ENCODE data around the gene WDSUB1. TPM values are rescaled to one million over a fixed set of nuclear protein-coding genes. Genes with fewer than 3 reads are reported as not detected.

Gene WDSUB1
- total RNA-seq, 1 experiment from 2014 or later, result not detected

DNA sequence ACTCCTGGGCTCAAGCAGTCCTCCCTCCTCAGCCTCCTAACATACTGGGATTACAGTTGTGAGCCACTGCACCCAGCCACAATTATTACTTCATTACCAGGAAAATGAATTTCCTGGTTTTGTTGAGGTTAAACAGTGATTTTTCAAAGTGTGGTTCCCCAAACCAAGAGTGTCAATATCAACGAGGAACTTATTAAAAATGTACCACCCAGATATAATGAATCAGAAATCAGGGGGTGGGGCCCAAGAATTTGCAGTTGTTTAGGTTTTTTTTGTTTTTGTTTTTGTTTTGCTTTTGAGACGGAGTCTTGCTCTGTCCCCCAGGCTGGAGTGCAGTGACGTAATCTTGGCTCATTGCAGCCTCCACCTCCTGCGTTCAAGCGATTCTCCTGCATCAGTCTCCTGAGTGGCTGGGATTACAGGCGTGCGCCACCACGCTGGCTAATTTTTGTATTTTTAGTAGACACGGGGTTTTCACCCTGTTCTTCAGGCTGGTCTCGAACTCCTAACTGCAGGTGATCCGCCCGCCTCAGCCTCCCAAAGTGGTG is 94.1 kb downstream of the WDSUB1 start:
- no peak overlapping the region for H3K4me2 ChIP-seq (ENCODE audit: low read depth, low read length, poor library complexity, severe bottlenecking)
- no peaks in the 10 kb centered on the region for H3K36me3 ChIP-seq (ENCODE audit: insufficient read depth, low read length)
- H3K4me1 ChIP-seq (ENCODE audit: low read length), result no peaks in the 10 kb centered on the region
- H3K9me2 ChIP-seq (replicated peaks; ENCODE audit: insufficient read depth, low read length), result no peaks in the 10 kb centered on the region
- H2AFZ ChIP-seq (ENCODE audit: low read length), result no peak overlapping the region
- no peak overlapping the region for H3K9ac ChIP-seq (ENCODE audit: low read length)
- H3K4me3 ChIP-seq (ENCODE audit: low read length), result no peak overlapping the region
- no peak for DNase-seq
- no peaks in the 10 kb centered on the region for H4K20me1 ChIP-seq (ENCODE audit: insufficient read depth, low read depth, low read length)
- no peaks in the 10 kb centered on the region for H3K79me2 ChIP-seq (ENCODE audit: low read length)
- H3K27me3 ChIP-seq (ENCODE audit: low read length), result no peaks in the 10 kb centered on the region
- H3K27ac ChIP-seq (ENCODE audit: low read length), result no peak overlapping the region
- no peaks in the 10 kb centered on the region for H3K9me3 ChIP-seq (ENCODE audit: low read length)

DNA sequence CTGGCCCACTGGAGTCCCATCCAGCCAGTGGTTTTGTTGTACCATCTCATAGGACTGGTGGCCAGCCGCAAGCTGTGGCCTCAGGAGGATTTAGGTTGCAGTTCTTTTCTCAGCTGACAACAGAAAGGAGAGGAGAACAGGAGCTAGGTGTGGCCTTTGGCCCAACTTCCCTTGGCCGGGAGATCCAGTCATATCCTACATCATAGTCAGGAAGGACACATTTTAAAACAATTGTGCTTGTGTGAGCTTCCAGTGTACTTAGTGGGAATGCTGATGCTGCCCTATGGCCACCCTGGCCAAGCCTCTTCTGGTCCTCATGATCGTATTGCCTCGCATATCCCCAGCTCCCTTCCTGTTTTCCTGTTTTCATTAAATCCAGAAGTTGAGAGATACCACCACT is 98.1 kb downstream of the WDSUB1 start:
- Histone ChIP-seq H3K4me2 (ENCODE audit: low read depth, low read length, poor library complexity, severe bottlenecking) (no peak overlapping the region), H2AFZ (ENCODE audit: low read length) (no peak overlapping the region), H3K9ac (ENCODE audit: low read length) (no peak overlapping the region), H3K4me3 (ENCODE audit: low read length) (no peak overlapping the region), H3K9me2 (replicated peaks; ENCODE audit: insufficient read depth, low read length) (no peaks in the 10 kb centered on the region), H4K20me1 (ENCODE audit: insufficient read depth, low read depth, low read length) (no peaks in the 10 kb centered on the region), H3K27ac (ENCODE audit: low read length) (no peak overlapping the region), H3K79me2 (ENCODE audit: low read length) (no peaks in the 10 kb centered on the region), H3K27me3 (ENCODE audit: low read length) (no peaks in the 10 kb centered on the region), H3K9me3 (ENCODE audit: low read length) (no peaks in the 10 kb centered on the region), H3K4me1 (ENCODE audit: low read length) (no peaks in the 10 kb centered on the region), H3K36me3 (ENCODE audit: insufficient read depth, low read length) (no peaks in the 10 kb centered on the region)
- DNase-seq, result no peak

DNA sequence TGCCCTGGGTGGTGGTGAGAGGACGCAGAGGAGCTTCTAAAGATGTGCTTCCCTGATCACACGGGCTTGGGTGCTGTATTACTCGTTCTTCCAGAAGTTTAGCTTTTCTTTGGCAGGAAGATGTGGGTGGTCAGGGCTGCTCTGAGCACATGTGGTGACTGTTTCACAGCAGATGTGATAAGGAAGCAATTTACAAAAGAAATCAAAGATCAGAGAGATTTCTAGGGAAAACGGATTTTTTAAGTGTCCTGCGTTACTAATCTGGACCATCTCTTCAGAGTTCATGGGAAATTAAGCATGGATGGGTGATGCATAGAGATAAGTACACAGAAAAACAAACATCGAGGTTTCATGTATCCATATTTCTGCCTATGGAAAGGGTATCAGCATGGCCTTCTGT is 99.4 kb downstream of the WDSUB1 start:
- DNase-seq, result no peak
- Histone ChIP-seq H3K4me3 (ENCODE audit: low read length) (no peak overlapping the region), H4K20me1 (ENCODE audit: insufficient read depth, low read depth, low read length) (no peaks in the 10 kb centered on the region), H3K4me2 (ENCODE audit: low read depth, low read length, poor library complexity, severe bottlenecking) (no peak overlapping the region), H3K27ac (ENCODE audit: low read length) (no peak overlapping the region), H3K9me2 (replicated peaks; ENCODE audit: insufficient read depth, low read length) (no peaks in the 10 kb centered on the region), H3K9me3 (ENCODE audit: low read length) (no peaks in the 10 kb centered on the region), H3K4me1 (ENCODE audit: low read length) (no peaks in the 10 kb centered on the region), H3K27me3 (ENCODE audit: low read length) (no peaks in the 10 kb centered on the region), H3K9ac (ENCODE audit: low read length) (no peak overlapping the region), H3K36me3 (ENCODE audit: insufficient read depth, low read length) (no peaks in the 10 kb centered on the region), H3K79me2 (ENCODE audit: low read length) (no peaks in the 10 kb centered on the region), H2AFZ (ENCODE audit: low read length) (no peak overlapping the region)

DNA sequence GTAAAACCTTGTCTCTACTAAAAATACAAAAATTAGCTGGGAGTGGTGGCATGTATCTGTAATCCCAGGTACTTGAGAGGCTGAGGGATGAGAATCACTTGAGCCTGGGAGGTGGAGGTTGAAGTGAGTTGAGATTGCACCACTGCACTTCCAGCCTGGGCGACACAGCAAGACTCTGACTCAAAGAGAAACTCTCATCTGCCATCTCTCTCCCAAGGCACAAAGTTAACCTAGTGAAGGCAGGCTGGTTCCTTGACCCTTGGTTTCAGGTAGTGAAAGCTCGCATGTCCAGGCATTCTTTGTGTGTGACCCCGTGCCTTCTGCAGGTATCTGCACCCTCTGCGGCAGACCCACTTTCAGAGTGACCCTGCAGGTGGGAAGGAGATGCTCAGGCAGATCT is 100.0 kb downstream of the WDSUB1 start:
- Histone ChIP-seq H3K27me3 (ENCODE audit: low read length) (no peaks in the 10 kb centered on the region), H2AFZ (ENCODE audit: low read length) (no peak overlapping the region), H4K20me1 (ENCODE audit: insufficient read depth, low read depth, low read length) (no peaks in the 10 kb centered on the region), H3K4me3 (ENCODE audit: low read length) (no peak overlapping the region), H3K27ac (ENCODE audit: low read length) (no peak overlapping the region), H3K4me2 (ENCODE audit: low read depth, low read length, poor library complexity, severe bottlenecking) (no peak overlapping the region), H3K36me3 (ENCODE audit: insufficient read depth, low read length) (no peaks in the 10 kb centered on the region), H3K9me2 (replicated peaks; ENCODE audit: insufficient read depth, low read length) (no peaks in the 10 kb centered on the region), H3K9me3 (ENCODE audit: low read length) (no peaks in the 10 kb centered on the region), H3K4me1 (ENCODE audit: low read length) (no peaks in the 10 kb centered on the region), H3K9ac (ENCODE audit: low read length) (no peak overlapping the region), H3K79me2 (ENCODE audit: low read length) (no peaks in the 10 kb centered on the region)
- no peak for DNase-seq

Small RNAs within 50 kb of the gene (small RNA-seq; reads per million reads assigned to genes)
- gene MIR6888, result not detected

Measured in Karpas-422 (cell line).